C1 segment of cervical spinal cord (tissue), 14 donors: ENCODE results near the gene GNAO1.

Experiments
- DNase-seq, 14 donors: peaks; one replicate each; lab custom pipeline; 2025; lab: John Stamatoyannopoulos, UW

The GNAO1 gene

DNA sequence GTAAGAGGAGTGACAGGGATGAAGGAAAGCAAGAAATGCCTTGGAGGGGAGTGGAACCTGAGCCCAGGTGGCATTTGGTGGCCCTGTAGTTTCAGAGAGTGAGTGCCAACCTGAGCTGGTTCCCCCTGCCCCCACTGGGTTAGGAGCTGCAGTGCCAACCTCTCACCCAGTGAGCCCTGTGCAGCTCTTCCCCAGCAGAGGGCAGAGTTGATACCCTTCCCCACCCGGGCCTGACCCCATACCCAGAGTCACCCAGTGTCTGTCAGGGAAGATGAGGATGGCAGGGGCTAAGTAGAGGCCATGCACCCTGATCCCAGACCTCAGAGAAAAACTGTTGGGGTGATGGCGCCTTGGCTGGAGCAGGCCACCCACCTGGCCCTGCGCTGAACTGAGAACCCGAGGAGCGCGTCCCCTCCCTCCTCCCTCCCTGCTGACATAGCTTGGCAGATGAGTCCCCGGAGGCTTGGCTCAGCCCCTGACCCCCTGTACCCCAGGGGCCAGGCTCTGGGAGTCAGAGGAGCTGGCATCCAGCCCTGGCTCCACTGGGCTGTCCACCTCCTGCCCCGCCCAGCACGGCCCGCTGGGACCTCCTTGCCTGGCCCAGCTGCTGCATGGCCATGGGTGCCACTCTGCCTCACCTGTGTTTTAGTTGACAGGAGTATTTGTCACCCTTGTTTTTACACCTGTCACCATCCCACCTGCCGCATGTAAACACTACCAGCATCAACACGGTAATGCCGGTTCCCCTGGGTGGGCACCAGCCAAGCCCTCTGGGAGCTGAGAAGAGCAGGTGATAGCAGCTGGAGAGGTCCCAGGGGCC, 120.1 kb downstream of the GNAO1 start:
- no peak for DNase-seq

DNA sequence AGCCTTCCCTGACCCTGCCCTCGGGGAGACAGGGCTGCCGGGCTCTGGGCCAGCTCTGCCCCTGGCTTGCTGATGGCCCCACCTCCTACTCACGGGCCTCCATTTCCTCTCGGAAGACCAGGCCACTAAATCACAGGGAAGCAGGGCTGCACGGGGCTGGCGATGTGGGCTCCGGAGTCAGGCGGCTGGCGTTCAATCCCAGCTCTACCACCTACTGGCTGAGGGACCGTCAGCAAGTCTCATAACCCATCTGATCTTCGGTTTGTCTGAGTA, 120.7 kb downstream of the GNAO1 start:
- no peak for DNase-seq

DNA sequence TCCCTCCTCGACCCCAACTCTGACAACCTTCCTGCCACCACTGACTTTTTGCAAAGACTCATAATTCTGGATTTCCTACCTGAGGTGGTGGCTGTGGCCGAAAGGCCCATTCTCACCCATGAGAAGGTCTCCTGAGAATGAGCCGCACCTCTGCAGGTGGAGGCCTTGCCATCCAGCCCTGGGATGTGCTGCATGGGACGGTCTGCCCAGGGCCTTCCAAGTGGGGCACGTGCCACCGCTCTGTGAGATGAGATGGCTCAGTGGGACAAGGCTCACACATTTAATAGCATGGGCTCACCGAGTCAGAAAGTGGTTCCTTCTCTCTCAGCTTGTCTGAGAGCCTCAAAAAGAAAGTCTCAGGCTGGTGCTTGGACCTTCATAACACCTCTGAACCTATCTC, 121.3 kb downstream of the GNAO1 start:
- no peak for DNase-seq

DNA sequence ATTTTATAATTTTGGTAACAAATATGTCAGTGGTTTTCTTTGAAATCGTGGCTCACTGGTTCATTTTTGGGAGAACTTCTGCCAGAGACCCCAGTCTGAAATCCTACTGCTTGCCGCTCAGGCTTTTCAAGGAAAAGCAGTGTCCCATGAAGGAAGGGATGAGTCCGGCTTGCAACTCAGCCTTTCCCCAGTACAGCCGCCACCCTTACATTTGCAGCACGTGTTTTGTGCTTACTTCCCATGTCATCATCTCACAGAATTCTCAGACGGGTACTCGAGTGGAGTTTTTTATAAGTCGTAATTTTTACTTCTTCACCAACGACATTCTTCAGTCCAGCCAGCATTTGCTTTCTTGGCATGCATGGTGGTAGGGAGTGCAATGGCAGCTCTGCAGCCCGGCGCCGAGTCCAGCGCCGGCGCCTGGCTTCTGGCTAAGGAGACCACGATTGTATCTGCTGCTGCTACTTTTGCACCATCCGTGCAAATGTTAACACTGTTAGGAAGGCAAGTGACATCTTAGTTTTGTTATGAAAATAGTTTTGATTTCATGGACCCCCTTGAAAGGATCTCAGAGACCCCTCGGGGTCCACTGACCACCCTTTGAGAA, 123.1 kb downstream of the GNAO1 start:
- no peak for DNase-seq

DNA sequence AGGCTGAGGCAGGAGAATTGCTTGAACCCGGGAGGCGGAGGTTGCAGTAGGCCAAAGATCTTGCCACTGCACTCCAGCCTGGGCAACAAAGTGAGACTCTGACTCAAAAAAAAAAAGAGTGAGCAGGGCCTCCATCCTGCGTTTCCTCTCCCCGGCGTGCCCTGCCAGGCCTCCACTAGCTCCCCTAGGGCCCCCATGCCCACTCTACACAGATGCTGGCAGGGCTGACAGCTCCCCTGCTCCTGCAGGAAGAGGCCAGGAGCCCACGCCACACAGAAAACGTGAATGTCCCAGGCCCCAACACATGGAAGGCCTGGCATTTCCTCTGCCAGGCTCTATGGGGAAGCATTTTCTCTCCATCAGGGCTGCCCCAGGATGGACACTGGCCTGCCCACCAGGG, 124.7 kb downstream of the GNAO1 start:
- no peak for DNase-seq

DNA sequence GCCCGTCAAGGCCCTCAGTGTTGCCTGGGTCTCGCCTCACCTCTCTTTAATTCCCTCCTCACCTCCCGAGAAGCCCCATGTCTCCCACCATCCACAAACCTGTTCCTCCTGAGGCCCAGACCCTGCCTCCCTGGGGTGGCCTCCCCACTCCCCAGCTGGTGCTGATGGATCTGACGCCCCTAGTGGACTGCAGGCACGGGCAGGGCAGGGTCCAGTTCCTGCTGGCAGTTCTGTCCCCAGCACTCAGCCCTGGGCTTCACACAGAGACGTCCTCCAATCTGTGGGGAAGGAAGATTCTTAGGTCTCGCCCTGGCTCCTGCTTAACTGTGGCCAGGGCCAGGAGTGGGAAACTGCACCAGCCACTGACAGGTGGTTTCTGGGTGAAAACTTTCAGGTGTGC, 125.3 kb downstream of the GNAO1 start:
- DNase-seq = no peak

DNA sequence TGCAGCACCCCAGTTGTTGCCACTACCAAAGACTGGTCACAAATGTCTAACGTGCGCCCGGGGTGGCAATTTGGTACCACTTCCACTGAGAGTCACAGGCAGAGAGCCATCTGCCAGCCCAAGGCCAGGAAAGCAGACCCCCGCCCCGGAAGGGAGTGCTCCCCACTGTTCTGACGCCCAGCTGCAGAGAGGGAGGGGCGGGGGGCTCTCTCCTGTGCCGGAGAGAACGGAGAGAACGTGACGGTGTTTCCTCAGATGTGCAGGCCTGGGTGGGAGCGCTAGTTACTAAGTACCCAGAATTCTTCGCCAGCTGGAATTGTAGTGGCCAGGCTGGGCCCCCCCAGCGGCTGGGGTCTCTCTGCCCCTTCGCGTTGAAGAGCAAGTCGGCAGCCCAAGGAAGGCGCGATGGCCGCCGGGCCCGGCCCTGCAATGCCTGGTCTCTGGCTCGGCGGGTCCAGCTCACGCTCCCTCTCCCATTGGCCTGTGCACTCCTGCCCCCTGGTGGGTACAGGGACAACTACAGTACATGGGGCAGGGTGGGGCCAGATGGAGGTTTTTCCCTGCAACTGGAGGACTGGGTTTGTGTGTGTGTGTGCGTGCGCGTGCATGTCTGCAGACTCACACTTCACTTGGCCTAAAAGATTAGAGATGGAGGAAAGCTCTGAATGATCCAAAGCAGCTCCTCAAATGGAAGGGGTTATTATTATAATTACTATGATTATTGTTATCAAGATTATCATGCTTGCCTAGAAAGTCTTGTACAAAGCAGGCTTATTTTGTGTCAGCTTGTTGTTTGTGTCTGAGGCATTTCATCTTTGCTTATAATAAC, 126.9 kb downstream of the GNAO1 start:
- DNase-seq = peak; percentile 13 to 91 (median 80)

DNA sequence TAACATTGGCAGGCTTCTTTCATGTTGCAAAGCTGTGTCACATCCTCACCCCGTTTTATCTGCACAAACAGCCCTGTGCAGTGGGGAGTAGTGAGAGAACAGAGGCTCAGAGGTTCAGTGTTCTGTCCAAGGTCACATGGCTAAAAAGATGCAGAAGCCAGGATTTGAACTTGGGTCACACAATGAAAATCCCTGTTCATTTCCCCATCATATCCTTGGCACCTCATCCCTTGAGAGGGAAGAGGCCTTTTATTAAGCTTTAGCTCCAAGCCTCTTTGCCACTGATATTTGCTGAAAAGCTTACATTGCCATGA, 127.5 kb downstream of the GNAO1 start:
- no peak for DNase-seq

DNA sequence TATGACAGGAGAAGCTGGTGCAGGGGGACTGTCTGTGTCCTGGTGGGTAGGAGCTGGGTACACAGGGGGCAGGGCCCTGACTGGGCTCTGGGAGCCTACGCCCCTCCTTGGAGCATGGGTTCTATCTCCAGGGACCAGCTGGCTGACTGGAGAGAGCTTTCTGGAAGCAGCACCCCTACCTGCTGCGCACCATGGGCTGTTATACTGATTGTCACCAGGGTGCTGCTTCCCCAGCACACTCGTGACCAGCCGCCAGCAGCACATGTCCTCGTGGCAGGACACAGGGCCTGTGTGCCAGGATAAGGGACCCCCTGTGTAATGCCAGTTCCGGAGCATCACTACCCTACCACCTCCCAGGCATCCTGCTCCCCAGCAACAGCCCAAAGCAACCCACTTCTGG, 128.1 kb downstream of the GNAO1 start:
- DNase-seq = peak in 10 of 14 donors; percentile 16 to 68 (median 34)

DNA sequence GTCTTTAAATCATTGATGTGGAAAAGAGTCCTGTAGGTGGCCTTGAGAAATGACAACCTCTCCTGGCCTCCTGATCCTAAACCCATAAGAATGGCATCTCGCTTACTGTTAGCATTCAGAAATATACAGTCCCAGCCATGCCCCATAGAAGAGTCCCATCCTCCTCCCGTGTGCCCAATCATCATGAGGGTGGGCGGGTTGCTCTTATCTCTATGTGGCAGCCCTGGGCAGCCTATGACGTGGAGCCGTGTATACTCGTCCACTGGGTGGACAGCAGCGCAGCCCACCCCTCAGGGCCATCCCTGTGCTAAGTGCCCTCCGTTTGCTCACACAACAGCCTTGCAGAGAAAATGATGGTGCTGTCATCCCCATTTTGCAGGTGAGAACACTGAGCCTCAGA, 128.8 kb downstream of the GNAO1 start:
- no peak for DNase-seq

DNA sequence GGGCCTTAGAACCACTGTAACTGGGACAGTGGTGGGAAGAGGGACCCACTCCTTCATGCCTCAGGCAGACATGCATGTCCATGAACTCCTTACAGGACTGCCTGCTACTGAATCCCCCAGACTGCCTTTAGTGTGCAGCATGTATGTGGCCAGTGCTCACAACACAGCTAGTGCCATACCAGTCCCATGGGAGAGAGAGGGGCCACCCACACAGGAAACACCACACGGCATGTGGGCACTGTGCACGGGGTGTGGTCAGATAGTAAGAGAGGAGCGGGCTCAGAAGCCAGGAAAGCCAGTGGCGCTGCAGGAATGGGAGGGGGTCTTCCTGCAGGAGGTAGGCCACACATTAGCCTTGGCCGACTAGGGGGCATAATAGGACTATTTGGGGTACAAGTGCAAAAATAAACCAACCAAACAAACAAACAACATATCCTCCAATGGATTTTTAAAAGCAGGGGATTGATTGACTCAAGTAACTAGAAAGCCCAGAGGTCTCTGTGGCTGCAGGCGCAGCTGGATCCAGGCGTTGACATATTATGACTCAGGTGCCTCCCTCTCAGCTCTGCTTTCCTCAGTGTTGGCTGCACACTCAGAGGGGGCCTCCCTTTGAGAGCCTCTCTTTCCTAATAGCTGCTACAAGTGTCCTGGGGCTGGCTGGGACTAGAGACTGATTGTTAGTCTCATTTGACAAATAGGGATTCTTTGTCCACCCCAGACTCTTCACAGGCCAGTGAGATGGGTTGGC, 129.7 kb downstream of the GNAO1 start:
- DNase-seq = peak in 1 of 14 donors; percentile 41

DNA sequence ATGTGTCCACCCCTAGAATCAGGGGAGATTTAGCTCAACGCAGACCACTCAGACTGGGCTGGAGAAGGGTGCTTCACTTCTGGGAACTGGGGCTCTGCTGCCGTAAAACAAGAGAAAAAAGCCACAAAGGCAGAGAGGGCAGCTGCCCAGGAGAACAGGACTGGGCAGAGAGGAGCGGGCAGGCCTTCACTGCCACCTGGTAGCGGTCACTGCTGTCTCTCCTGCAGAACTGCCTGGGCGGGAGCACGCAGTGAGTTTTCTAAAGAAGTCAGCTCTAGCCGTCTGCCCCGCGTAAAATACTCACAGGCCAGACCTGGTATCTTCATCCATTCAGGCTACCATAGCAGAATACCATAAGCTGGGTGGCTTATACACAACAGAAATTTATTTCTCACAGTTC, 130.3 kb downstream of the GNAO1 start:
- no peak for DNase-seq

DNA sequence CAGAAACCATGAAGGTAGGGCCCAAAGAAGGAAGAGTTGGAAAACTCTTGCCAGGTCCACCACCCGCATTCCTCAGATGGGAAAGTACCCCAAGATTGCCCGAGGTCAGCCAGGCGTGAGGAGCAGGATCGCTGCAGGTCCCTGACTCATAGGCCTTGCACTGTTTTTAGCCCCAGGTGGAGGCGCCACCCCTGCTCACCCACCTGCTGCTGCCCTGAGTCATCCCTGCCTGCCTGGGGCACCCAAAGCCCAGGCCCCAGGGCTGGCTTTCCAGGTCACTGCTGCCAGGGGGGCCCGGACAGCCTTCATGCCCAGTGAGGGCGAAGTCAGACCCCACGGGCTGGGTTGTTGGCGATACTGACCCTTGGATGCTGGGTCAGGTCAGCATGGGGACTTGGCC, 133.1 kb downstream of the GNAO1 start:
- DNase-seq = peak in 1 of 14 donors; percentile 20

DNA sequence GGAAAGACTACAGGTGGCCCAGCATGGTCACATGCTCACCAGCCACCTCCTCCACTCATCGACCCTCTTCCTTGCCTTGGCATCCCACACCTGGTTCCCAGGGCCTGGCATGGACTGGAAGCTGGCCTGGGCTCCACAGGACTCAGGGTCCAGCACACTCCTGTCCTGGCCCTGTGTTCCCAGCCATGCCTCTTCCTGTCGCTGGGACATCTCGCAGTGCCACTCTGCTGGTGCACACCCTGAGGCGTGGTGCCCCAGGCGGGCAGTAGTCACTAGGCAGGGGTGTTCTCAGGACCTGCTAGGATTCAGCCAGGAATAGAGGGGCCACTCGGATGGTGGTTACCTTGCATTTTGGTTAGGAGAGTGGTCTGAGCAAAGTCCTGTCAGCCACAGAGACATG, 134.7 kb downstream of the GNAO1 start:
- no peak for DNase-seq

DNA sequence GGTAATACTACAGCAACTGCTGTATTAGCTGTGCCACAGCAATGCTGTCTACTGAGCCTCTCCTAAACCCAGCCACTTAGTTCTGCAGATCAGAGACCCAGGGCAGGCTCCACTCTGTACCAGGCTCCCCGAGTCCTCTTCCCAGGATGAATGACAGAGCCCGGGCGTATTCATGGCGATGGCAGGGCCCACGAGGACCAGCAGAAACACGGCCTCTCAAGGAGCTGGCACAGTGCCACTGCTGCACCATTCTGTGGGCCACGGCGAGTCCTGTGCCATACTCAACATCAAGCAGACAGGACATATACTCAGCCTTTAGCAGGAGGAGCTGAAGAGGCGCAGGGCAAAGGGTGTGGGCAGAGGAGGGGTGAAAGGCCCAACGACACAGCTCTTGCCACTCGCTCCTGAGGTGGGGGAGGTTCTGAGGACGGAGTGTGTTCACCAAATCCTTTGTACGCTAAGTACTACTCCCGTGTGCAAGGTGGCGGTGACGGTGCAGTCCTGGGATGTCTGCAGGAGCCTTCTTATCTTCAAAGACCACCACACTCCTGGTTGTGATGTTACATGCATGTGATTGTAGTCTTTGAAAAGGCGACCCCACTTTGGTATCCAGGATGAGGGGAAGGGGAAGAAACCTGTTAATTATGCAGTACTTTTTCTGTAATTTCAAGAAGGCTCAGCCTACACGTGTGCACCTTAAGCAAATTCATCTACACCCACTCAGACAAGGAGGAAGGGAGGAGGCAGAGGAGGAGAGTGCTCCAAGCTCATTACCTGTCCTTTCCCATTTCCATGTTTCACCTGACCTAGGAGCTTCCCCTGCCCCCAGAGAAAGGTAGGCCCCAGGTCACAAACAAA, 136.0 kb downstream of the GNAO1 start:
- no peak for DNase-seq

DNA sequence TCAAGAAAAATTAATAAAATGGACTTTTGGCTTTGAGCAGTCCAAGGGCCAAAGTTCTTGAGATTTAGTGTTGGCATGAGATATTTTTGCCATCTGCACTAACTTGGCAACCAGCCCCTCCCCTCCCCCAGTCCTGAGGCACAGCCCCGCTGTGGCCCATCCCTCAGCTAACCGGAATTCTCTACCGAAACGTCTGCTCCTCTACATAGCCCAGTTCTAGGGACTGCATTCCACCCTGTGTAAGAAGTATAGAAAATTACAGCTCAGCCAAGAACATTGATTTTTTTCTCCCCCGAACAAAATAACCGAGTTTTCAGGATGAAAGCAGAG, 136.6 kb downstream of the GNAO1 start:
- DNase-seq = no peak

DNA sequence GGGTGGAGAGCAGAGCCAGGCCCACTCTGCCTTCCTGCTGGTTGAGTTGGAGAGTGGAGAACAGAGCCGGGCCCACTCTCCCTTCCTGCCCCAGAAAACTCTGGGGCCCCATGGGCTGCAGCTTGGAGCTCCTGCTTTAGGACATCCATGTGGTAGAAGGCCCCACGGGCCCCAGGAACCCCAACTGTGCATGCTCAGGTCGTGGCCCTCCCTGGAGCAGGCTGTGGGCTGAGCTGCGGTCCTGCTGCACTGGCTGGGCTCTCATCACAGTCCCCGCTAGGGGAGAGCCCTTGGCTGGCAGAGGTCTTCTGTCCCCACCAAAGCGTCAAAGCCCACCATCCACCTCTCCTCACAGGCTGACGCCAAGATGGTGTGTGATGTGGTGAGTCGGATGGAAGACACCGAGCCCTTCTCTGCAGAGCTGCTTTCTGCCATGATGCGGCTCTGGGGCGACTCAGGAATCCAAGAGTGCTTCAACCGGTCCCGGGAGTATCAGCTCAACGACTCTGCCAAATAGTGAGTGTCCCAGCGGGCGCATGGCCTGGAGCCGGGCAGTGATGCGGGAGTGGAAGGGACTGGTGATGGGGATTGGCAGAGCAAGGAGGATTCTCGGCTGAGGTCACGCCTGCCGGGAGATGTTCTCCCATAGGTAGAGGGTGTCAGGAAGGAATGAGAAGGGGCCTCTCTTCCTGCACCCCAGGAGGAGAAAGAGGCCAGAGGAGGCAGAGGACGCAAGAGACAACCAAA, 137.2 kb downstream of the GNAO1 start:
- peak in 1 of 14 donors; percentile 34 for DNase-seq

DNA sequence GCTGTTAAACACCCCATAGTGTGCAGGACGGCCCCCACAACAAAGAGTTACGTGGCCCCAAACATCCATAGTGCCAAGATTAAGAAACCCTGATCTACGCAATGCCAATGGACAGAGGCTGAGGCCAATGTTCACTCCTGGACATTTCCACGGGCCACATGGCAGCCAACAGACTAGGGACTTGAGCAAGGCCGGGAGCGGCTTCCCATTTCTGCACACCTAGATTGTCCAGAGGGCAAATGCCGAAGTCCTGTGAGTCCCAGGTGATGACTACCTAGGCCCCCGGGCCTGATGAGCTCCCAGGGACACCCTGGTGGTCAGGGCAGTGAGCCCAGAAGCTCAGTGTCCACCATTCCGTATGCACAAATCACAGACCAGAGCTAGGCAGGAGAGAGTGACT, 138.6 kb downstream of the GNAO1 start:
- DNase-seq = no peak

DNA sequence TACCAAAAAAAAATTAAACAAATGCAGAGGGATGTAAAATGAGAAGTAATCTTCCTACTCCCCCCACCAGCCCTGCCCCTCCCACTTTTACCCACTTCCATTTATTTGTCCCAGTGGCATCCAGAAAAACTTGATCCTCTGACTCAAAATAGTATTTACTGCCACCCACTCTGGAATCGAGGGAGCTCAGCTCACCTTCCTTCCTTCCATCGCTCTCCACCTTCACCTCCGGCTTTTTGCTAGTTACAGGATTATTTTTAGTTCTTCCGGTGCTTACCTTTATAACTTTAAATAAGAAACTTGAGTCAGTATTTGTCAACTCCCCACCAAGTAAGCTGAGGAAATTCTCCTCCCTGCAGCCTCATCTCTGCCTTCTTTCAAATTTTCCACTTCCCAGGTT, 139.2 kb downstream of the GNAO1 start:
- DNase-seq = no peak

DNA sequence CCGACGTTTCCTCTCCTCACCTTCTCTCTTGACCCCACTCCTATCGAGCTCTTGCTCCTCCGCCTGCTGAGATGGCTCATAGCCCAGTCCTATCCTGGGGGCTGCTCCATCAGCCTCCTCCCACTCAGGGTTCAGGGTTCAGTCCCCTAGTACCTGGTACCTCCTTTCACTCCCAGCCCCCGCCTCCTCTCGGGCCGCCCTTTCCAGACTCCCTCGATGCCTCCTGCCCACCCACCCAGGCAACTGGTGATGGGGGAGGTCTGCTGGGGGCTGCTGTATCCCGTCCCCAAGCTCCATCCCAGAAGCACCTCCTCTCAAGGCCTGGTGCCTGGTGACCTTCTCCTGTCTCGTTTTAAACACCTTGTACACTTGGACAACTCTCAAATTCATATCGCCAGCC, 140.1 kb downstream of the GNAO1 start:
- DNase-seq = no peak

DNA sequence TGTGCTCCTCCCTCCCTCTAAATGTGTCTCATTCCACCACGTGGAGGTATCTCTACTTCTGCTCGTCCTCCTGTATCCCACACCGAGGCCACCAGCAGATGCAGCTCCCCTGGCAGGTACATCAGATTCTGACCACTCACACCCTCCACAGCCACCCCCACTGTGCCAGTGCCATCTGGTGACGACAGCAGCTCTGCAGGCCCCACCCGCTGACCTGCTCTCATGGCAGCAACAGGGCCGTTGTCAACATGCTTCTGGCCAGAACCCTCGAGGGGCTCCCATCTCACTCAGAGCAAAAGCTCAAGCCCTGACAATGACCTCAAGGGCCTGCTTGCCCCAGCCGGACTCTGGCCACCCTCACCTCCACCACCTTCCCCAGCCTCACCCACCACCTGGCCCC, 140.6 kb downstream of the GNAO1 start:
- peak in 1 of 14 donors; percentile 53 for DNase-seq
